Measurements from ENCODE around the gene BEND4.

Gene BEND4

GRCh38 chr4:42159271-42160001 is 7.0 kb upstream of the BEND4 start:
- no peak overlapping the region for H3K4me3 ChIP-seq (ENCODE audit: low read depth, low read length)
- in situ Hi-C loops (cut with HindIII; ENCODE audit: low sequenced_read_pairs) = no loop called here
- no peak for TF ChIP-seq CTCF (IDR thresholded peaks at IDR 0.05; ENCODE audit: low read depth, low read length)
- DNase-seq (ENCODE audit: low read depth, low spot score) = no peak

GRCh38 chr4:42151568-42152506 is 618 bp downstream of the BEND4 start:
- DNase-seq (ENCODE audit: low read depth, low spot score) = no peak
- in situ Hi-C loops (cut with HindIII; ENCODE audit: low sequenced_read_pairs) = no loop called here
- H3K4me3 ChIP-seq (ENCODE audit: low read depth, low read length) = no peak overlapping the region
- no peak for TF ChIP-seq CTCF (IDR thresholded peaks at IDR 0.05; ENCODE audit: low read depth, low read length)

- H3K4me3 ChIP-seq (ENCODE audit: low read depth, low read length) = no peak overlapping the region
- DNase-seq (ENCODE audit: low read depth, low spot score) = no peak
- in situ Hi-C loops (cut with HindIII; ENCODE audit: low sequenced_read_pairs) = no loop called here
- TF ChIP-seq CTCF (IDR thresholded peaks at IDR 0.05; ENCODE audit: low read depth, low read length) = no peak
Measured at GRCh38 chr4:42150653-42151567, 1.5 kb downstream of the BEND4 start.

GRCh38 chr4:42149004-42149403 is 3.5 kb downstream of the BEND4 start:
- H3K4me3 ChIP-seq (ENCODE audit: low read depth, low read length) = no peak overlapping the region
- DNase-seq (ENCODE audit: low read depth, low spot score) = no peak
- no peak for TF ChIP-seq CTCF (IDR thresholded peaks at IDR 0.05; ENCODE audit: low read depth, low read length)
- in situ Hi-C loops (cut with HindIII; ENCODE audit: low sequenced_read_pairs) = no loop called here

GRCh38 chr4:42148425-42148824 is 4.0 kb downstream of the BEND4 start:
- no peak overlapping the region for H3K4me3 ChIP-seq (ENCODE audit: low read depth, low read length)
- no peak for TF ChIP-seq CTCF (IDR thresholded peaks at IDR 0.05; ENCODE audit: low read depth, low read length)
- in situ Hi-C loops (cut with HindIII; ENCODE audit: low sequenced_read_pairs) = no loop called here
- no peak for DNase-seq (ENCODE audit: low read depth, low spot score)

- DNase-seq (ENCODE audit: low read depth, low spot score) = no peak
- no peak for TF ChIP-seq CTCF (IDR thresholded peaks at IDR 0.05; ENCODE audit: low read depth, low read length)
- H3K4me3 ChIP-seq (ENCODE audit: low read depth, low read length) = no peak overlapping the region
- in situ Hi-C loops (cut with HindIII; ENCODE audit: low sequenced_read_pairs) = no loop called here
Measured at GRCh38 chr4:42144028-42144427, 8.4 kb downstream of the BEND4 start.

Data from astrocyte of the spinal cord (primary cell).